DOHH2 (cell line): ENCODE results near the gene PRG2.

Experiments
- H3F3A ChIP-seq: fragments of 200-600 bp; sonication (generic), shearing (Covaris generic); 2 replicates; pipeline ENCODE4 v1.6.0; 2016; ENCODE audit warnings: antibody characterized with exemption, mild to moderate bottlenecking; ENCODE audit not compliant: control insufficient read depth, insufficient read depth
- H3K27ac ChIP-seq: fragments of 200-600 bp; sonication (generic); 2 replicates; pipeline ENCODE4 v1.5.1; 2014; ENCODE audit warnings: low read depth, mild to moderate bottlenecking, low read length, moderate library complexity
- H3K27me3 ChIP-seq: fragments of 200-600 bp; sonication (generic); 2 replicates; pipeline ENCODE4 v1.6.1; 2014; ENCODE audit warnings: mild to moderate bottlenecking, low read length, mixed read lengths; ENCODE audit not compliant: control insufficient read depth
- H3K36me3 ChIP-seq: fragments of 200-600 bp; sonication (generic); 2 replicates; pipeline ENCODE4 v1.6.1; 2014; ENCODE audit warnings: mild to moderate bottlenecking, low read length, moderate library complexity, mixed read lengths; ENCODE audit not compliant: control insufficient read depth
- H3K4me1 ChIP-seq: fragments of 200-600 bp; sonication (generic); 2 replicates; pipeline ENCODE4 v1.6.1; 2014; ENCODE audit warnings: mild to moderate bottlenecking, low read length, mixed read lengths; ENCODE audit not compliant: control insufficient read depth
- H3K4me2 ChIP-seq: fragments of 200-600 bp; sonication (generic); 2 replicates; pipeline ENCODE4 v1.6.0; 2014; ENCODE audit warnings: mild to moderate bottlenecking, low read length, moderate library complexity
- H3K4me3 ChIP-seq: fragments of 200-600 bp; sonication (generic); 2 replicates; pipeline ENCODE4 v1.5.1; 2014; ENCODE audit warnings: mild to moderate bottlenecking, low read length, mixed read lengths
- H3K79me2 ChIP-seq: fragments of 200-600 bp; sonication (generic); 2 replicates; pipeline ENCODE4 v1.6.1; 2014; ENCODE audit warnings: mild to moderate bottlenecking, low read length, mixed read lengths; ENCODE audit not compliant: control insufficient read depth
- H3K9me2 ChIP-seq: fragments of 200-600 bp; sonication (generic); replicated peaks from 2 replicates; pipeline ENCODE4 v1.6.1; 2014; ENCODE audit warnings: mild to moderate bottlenecking, low read length, mixed read lengths; ENCODE audit not compliant: control insufficient read depth
- H3K9me3 ChIP-seq: fragments of 200-600 bp; sonication (generic); 2 replicates; pipeline ENCODE4 v1.6.1; 2014; ENCODE audit warnings: antibody characterized with exemption, low read length, mixed read lengths; ENCODE audit not compliant: control insufficient read depth, insufficient read depth
- H4K20me1 ChIP-seq: fragments of 200-600 bp; sonication (generic); 2 replicates; pipeline ENCODE4 v1.6.0; 2014; ENCODE audit warnings: low read depth, mild to moderate bottlenecking, antibody characterized with exemption, low read length, moderate library complexity; ENCODE audit not compliant: control insufficient read depth, insufficient read depth
- CTCF ChIP-seq: fragments of 200-600 bp; sonication (generic); IDR thresholded peaks from one replicate; pipeline ENCODE4 v1.5.1; 2014; ENCODE audit warnings: antibody characterized with exemption, mild to moderate bottlenecking, low read depth, low read length; ENCODE audit not compliant: poor library complexity, severe bottlenecking
- EZH2phosphoT487 ChIP-seq: fragments of 200-600 bp; sonication (generic); IDR thresholded peaks from 2 replicates; pipeline ENCODE4 v1.6.1; 2017; ENCODE audit warnings: borderline replicate concordance, mild to moderate bottlenecking, antibody characterized with exemption, low read length, moderate library complexity, mixed read lengths

PRG2 gene

GRCh38 chr11:57409321-57410100 lies 19.1 kb upstream of the PRG2 start:
- peaks cover 49% of the 10 kb centered on the region for H3F3A ChIP-seq
- peaks cover 93% of the 10 kb centered on the region for H3K36me3 ChIP-seq
- no peak overlapping the region for H3K4me2 ChIP-seq
- no peak overlapping the region for H3K4me3 ChIP-seq
- H3K9me3 ChIP-seq: no peaks in the 10 kb centered on the region
- peaks cover 17% of the 10 kb centered on the region; the same call in 1 of the 2 replicates for H4K20me1 ChIP-seq
- TF ChIP-seq EZH2phosphoT487: no peak
- no peak for TF ChIP-seq CTCF
- no peaks in the 10 kb centered on the region for H3K27me3 ChIP-seq
- peaks cover 8% of the 10 kb centered on the region for H3K79me2 ChIP-seq
- peaks cover 14% of the 10 kb centered on the region; the same call in 1 of the 2 replicates for H3K4me1 ChIP-seq
- no peaks in the 10 kb centered on the region for H3K9me2 ChIP-seq
- no peak overlapping the region for H3K27ac ChIP-seq

- Histone ChIP-seq H3K4me1 (peaks cover 11% of the 10 kb centered on the region; the same call in 1 of the 2 replicates), H3K4me2 (no peak overlapping the region), H3K27ac (no peak overlapping the region), H3K9me2 (no peaks in the 10 kb centered on the region), H3K79me2 (peaks cover 6% of the 10 kb centered on the region), H3F3A (peaks cover 53% of the 10 kb centered on the region), H3K4me3 (no peak overlapping the region), H4K20me1 (peaks cover 14% of the 10 kb centered on the region; the same call in 1 of the 2 replicates), H3K27me3 (no peaks in the 10 kb centered on the region), H3K9me3 (no peaks in the 10 kb centered on the region), H3K36me3 (peaks cover 86% of the 10 kb centered on the region)
- TF ChIP-seq EZH2phosphoT487 (no peak), CTCF (no peak)
Measured at GRCh38 chr11:57408771-57409170, 18.3 kb upstream of the PRG2 start.

- peaks cover 3% of the 10 kb centered on the region; the same call in 1 of the 2 replicates for H3K79me2 ChIP-seq
- H3F3A ChIP-seq: peaks cover 57% of the 10 kb centered on the region
- H4K20me1 ChIP-seq: peaks cover 12% of the 10 kb centered on the region; the same call in 1 of the 2 replicates
- H3K9me3 ChIP-seq: no peaks in the 10 kb centered on the region
- no peak overlapping the region for H3K27ac ChIP-seq
- H3K36me3 ChIP-seq: peaks cover 78% of the 10 kb centered on the region
- TF ChIP-seq CTCF: no peak
- no peak for TF ChIP-seq EZH2phosphoT487
- H3K4me1 ChIP-seq: peaks cover 8% of the 10 kb centered on the region; the same call in 1 of the 2 replicates
- no peak overlapping the region for H3K4me3 ChIP-seq
- no peaks in the 10 kb centered on the region for H3K27me3 ChIP-seq
- no peak overlapping the region for H3K4me2 ChIP-seq
- H3K9me2 ChIP-seq: no peaks in the 10 kb centered on the region
Measured at GRCh38 chr11:57407941-57408475, 17.6 kb upstream of the PRG2 start.
